ENCODE data around the gene FBXO24. TPM values are rescaled to one million over a fixed set of nuclear protein-coding genes. Genes with fewer than 3 reads are reported as not detected.

The FBXO24 gene
- total and polyA plus RNA-seq, 10 of the 15 experiments (the other 5 are each of a cell fraction or from before 2014, with no cell fraction given): 0.11 to 0.96 (median 0.27) TPM; not detected in 4

DNA sequence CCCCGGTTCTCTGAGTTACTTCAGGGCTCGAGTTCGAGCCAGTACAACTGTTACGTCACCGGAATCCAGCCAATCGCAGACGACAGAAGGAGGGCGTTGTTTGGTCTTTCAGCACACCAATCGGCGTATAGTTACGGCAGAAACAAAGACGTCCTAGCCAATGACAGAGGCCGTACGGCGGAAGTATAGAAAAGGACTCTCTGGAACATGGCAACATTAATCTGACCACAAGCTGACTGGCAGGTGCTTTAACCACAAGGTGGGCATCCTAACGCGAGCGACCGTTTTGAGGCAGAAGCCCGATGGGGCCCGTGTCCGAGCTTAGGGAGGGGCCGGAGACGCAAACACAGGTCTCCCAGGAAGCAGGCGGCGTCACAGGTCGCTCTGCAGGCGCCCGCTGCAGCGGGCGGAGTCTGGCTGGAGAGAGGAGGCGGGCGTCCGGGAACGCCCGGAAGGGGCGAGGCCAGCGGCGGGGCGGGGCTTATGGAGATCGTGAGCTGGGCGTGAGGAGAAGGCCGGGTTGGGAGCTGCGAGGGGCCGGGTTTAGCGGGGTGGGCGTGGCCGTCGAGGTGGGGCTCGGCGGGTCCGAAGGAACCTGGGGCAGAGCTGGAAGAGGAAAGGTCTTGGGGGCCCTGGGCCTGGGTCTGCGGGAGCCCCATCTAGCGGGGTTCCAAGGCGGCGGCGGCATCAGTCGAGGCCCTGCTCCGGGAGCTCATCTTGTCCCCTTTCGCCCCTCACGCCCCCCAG is 26.0 kb downstream of the FBXO24 start, which contains the start of gene MOSPD3 (continued):
- no peak for TF ChIP-seq SPI1 (IDR thresholded peaks at IDR 0.05; ENCODE audit: borderline replicate concordance, insufficient read depth, low read depth, low read length)
- TF ChIP-seq PAX8 (IDR thresholded peaks at IDR 0.05): no peak
- TF ChIP-seq KAT2A (conservative IDR thresholded peaks at IDR 0.05; ENCODE audit: control insufficient read depth, low read depth, low read length): no peak
- TF ChIP-seq ZNF622 (IDR thresholded peaks at IDR 0.05): no peak
- TF ChIP-seq REST (IDR thresholded peaks at IDR 0.05; ENCODE audit: low read depth, low read length): no peak
- peak; percentile 67 for TF ChIP-seq MXI1 (IDR thresholded peaks at IDR 0.05; ENCODE audit: low read depth, low read length)
- peak; percentile 97 for TF ChIP-seq NFYB (IDR thresholded peaks at IDR 0.05; ENCODE audit: insufficient read depth, low read depth, low read length)
- TF ChIP-seq NR2C2 (IDR thresholded peaks at IDR 0.05; ENCODE audit: borderline replicate concordance, control insufficient read depth, insufficient read length, low read depth): no peak
- no peak for TF ChIP-seq RAD21 (IDR thresholded peaks at IDR 0.05; ENCODE audit: insufficient read depth, low read depth, low read length)
- TF ChIP-seq HCFC1 (IDR thresholded peaks at IDR 0.05; ENCODE audit: low read length): peak; percentile 39; the same call in 1 of the 2 replicates
- no peak for TF ChIP-seq TARDBP (IDR thresholded peaks at IDR 0.05; ENCODE audit: borderline replicate concordance)
- TF ChIP-seq MEF2B (IDR thresholded peaks at IDR 0.05; ENCODE audit: partially characterized antibody, poor library complexity, severe bottlenecking): no peak
- TF ChIP-seq ZNF384 (IDR thresholded peaks at IDR 0.05; ENCODE audit: borderline replicate concordance, low read depth, low read length): no peak
- peak; percentile 69 for TF ChIP-seq NBN (IDR thresholded peaks at IDR 0.05)
- TF ChIP-seq, protein P1, sequence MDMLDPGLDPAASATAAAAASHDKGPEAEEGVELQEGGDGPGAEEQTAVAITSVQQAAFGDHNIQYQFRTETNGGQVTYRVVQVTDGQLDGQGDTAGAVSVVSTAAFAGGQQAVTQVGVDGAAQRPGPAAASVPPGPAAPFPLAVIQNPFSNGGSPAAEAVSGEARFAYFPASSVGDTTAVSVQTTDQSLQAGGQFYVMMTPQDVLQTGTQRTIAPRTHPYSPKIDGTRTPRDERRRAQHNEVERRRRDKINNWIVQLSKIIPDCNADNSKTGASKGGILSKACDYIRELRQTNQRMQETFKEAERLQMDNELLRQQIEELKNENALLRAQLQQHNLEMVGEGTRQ (IDR thresholded peaks at IDR 0.05; ENCODE audit: borderline replicate concordance, low read depth, low read length): no peak
- peak; percentile 69 for TF ChIP-seq GABPA (IDR thresholded peaks at IDR 0.05; ENCODE audit: low read depth)
- TF ChIP-seq SREBF2 (IDR thresholded peaks at IDR 0.05; ENCODE audit: low read length): no peak
- TF ChIP-seq SMARCA5 (IDR thresholded peaks at IDR 0.05): no peak
- TF ChIP-seq MEF2A (IDR thresholded peaks at IDR 0.05; ENCODE audit: insufficient read depth, low read depth, low read length): no peak
- no peak for TF ChIP-seq JUND (IDR thresholded peaks at IDR 0.05; ENCODE audit: low read depth, low read length)
- peak in 1 of 2 experiments; percentile 79; a peak in 3 of 4 replicates for TF ChIP-seq BHLHE40 (IDR thresholded peaks at IDR 0.05; ENCODE audit: borderline replicate concordance in 1 of 2, low read depth in 2 of 2, low read length in 1 of 2)
- TF ChIP-seq SUPT20H (IDR thresholded peaks at IDR 0.05; ENCODE audit: borderline replicate concordance, control insufficient read depth, low read depth, low read length): no peak
- no peak for TF ChIP-seq RCOR1 (conservative IDR thresholded peaks at IDR 0.05; ENCODE audit: low read depth, low read length)
- TF ChIP-seq, protein P2, sequence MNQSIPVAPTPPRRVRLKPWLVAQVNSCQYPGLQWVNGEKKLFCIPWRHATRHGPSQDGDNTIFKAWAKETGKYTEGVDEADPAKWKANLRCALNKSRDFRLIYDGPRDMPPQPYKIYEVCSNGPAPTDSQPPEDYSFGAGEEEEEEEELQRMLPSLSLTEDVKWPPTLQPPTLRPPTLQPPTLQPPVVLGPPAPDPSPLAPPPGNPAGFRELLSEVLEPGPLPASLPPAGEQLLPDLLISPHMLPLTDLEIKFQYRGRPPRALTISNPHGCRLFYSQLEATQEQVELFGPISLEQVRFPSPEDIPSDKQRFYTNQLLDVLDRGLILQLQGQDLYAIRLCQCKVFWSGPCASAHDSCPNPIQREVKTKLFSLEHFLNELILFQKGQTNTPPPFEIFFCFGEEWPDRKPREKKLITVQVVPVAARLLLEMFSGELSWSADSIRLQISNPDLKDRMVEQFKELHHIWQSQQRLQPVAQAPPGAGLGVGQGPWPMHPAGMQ (IDR thresholded peaks at IDR 0.05; ENCODE audit: borderline replicate concordance): no peak
- no peak for TF ChIP-seq ATF3 (IDR thresholded peaks at IDR 0.05; ENCODE audit: borderline replicate concordance, extremely low read depth, low read depth, low read length)

Data from GM12878 (cell line).